Ishikawa (cell line): Measurements from ENCODE around the gene DMRTB1.

ENCODE experiments used
- CREB1 ChIP-seq: IDR thresholded peaks from 2 replicates; pipeline ENCODE4 v1.6.1; 2012; ENCODE audit warnings: low read depth
- EGR1 ChIP-seq: IDR thresholded peaks from 2 replicates; pipeline ENCODE4 v1.6.1; 2012
- EP300 ChIP-seq: IDR thresholded peaks from 2 replicates; pipeline ENCODE4 v1.6.1; 2012; ENCODE audit warnings: borderline replicate concordance
- FOXM1 ChIP-seq: IDR thresholded peaks from 2 replicates; pipeline ENCODE4 v1.6.1; 2012; ENCODE audit warnings: low read depth, borderline replicate concordance
- REST ChIP-seq: IDR thresholded peaks from 2 replicates; pipeline ENCODE4 v1.6.1; 2012; ENCODE audit warnings: low read depth, mild to moderate bottlenecking
- TAF1 ChIP-seq: IDR thresholded peaks from 2 replicates; pipeline ENCODE4 v1.6.1; 2012; ENCODE audit warnings: low read depth, mild to moderate bottlenecking
- TEAD4 ChIP-seq: IDR thresholded peaks from 2 replicates; pipeline ENCODE4 v1.6.1; 2012
- ZBTB7A ChIP-seq: IDR thresholded peaks from 2 replicates; pipeline ENCODE4 v1.6.1; 2012; ENCODE audit warnings: low read depth

- TF ChIP-seq TEAD4, result no peak
- no peak for TF ChIP-seq REST
- TF ChIP-seq FOXM1, result no peak
- TF ChIP-seq CREB1, result no peak
- TF ChIP-seq ZBTB7A, result no peak
- TF ChIP-seq TAF1, result no peak
- no peak for TF ChIP-seq EGR1
- TF ChIP-seq EP300, result no peak
Observed at GRCh38 chr1:53503433-53504217, 44.4 kb downstream of the DMRTB1 start.
